Measurements from ENCODE around the gene PGBD5.
"Not testable (repeated sequence)": the region's sequence is repeated elsewhere in the genome, so short reads cannot be mapped to it uniquely, and the experiment has no call there.

Gene PGBD5, protein sequence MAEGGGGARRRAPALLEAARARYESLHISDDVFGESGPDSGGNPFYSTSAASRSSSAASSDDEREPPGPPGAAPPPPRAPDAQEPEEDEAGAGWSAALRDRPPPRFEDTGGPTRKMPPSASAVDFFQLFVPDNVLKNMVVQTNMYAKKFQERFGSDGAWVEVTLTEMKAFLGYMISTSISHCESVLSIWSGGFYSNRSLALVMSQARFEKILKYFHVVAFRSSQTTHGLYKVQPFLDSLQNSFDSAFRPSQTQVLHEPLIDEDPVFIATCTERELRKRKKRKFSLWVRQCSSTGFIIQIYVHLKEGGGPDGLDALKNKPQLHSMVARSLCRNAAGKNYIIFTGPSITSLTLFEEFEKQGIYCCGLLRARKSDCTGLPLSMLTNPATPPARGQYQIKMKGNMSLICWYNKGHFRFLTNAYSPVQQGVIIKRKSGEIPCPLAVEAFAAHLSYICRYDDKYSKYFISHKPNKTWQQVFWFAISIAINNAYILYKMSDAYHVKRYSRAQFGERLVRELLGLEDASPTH

DNA sequence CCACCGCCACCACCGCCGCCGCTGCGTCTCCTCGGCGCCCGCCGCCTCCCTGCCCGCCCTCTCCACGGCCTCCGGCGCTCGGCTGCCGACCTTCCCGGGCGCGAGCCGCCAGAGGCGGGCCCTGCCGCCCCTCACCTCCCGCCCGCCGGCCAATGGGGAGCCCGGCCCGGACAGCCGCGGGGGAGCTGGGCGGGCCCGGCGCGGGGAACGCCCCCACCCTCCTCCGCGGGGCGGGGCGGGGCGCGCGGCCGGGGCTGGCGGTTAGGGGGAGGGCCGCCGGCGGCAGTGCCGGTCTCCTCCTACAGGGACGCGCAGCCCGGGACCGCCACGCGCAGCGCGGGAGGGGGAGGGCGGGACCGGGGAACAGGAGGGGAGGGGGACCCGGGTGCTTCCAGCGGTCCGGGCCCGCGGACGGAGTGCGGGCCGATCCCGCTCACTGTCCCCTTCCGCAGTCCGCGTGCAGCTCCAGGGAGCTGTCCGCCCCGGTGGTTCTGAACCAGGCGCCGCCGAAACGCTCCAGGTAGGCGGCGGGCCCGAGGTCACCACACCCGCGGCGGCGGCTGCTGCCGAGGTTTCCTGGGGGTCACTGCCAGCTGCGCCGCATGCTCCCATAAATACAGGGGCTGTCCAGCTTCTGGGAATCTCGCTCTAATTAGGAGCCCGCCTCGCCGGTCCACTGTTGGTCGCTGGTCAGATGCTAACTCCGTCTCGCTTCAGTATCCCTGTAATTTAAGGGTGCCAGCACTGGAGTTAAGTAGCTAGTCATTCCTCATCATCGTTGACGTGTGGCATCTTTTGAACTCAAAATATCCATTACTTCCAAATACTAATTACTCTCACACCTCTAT lies at the start of gene PGBD5:
TSS of gene PGBD5 (minus strand) at position 87 of the 848 bp plus-strand sequence. CDS start 404 bp downstream, outside the sequence.
- DNase-seq: peak; percentile 61

DNA sequence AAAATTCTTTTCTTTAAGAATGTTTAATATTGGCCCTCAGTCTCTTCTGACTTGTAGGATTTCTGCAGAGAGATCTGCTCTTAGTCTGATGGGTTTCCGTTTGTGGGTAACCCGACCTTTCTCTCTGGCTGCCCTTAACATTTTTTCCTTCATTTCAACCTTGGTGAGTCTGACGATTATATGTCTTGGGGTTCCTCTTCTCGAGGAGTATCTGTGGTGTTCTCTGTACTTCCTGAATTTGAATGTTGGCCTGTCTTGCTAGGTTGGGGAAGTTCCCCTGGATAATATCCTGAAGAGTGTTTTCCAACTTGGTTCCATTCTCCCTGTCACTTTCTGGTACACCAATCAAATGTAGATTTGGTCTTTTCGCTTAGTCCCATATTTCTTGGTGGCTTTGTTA lies 48.8 kb upstream of the PGBD5 start:
- DNase-seq: not testable (repeated sequence)

DNA sequence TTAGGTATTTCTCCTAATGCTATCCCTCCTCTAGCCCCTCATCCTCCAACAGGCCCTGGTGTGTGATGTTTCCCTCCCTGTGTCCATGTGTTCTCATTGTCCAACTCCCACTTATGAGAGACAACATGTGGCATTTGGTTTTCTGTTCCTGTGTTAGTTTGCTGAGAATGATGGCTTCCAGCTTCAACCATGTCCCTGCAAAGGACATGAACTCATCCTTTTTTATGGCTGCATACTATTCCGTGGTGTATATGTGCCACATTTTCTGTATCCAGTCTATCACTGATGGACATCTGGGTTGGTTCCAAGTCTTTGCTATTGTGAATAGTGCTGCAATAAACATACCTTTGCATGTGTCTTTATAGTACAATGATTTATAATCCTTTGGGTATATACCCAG lies 44.6 kb upstream of the PGBD5 start:
- DNase-seq: not testable (repeated sequence)

DNA sequence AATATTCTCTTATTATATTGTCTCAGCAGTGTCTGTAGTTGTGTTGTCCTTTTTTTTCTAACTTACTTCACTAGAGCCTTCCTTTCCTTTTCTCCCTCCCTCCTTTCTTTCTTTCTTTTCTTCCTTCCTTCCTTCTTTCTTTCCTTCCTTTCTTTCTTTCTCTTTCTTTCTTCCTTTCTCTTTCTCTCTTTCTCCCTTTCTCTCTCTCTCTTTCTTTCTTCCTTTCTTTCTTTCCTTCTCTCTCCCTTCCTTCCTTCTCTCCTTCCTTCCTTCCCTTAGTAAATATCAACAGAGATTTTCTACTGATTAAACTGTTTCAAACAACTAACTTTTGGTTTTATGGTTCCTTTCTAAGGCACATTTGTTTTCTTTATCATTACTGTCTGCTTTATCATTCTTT lies 43.1 kb upstream of the PGBD5 start:
- DNase-seq: no peak

DNA sequence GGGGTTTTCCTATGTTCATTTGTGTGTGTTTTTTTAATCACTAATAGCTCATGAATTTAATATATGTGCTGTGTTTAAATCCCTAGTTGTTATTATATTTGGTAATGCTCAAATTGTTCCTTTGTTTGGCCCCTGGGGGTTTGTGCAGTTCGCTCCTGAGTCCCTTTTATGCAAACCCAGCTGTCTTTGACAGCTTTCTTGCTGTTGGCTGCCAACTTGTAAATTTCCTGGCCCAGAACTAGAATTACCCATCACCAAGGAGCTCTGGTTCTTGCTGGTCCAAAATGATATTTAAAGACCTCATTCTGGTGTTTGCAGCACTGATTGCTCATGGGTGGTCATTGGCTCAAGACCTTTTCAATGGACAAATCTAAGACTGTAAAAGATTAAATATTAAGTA lies 39.6 kb upstream of the PGBD5 start:
- peak; percentile 73 for DNase-seq

DNA sequence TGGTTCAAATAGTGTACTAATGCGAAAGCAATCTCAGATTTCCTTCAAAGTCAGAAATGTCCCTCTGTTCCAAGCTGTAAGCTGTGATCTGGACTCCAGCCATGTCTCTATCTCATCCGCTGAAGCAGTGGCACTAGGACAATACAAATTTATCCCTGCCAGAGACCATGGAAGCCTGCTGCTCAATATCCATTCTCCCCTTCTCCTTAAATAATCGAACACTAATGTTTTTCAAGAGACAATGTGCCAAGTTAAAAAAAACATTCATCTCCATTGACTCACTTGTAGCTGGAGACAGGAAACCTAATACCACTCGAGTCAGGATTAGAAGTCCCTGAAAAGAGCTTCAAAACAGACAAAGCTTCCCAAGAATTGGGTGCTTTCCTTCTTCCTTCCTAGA lies 38.5 kb upstream of the PGBD5 start:
- peak; percentile 76 for DNase-seq

DNA sequence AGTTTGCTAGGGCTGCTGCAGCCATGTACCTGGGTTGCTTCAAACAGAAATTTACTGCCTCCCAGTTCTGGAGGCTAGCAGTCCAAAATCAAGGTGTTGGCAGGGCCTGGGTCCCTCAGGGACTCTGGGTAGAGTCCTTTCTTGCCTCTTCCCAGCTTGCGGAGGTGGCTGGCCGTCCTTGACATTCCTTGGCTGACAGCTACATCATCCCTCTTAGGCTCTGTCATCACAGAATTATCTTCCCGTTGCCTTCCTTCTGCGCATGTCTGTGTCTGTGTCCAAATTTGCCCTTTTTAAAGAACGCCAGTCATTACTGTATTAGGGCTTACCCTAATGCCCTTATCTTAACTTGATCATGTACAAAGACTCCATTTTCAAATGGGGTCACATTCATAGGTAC lies 37.6 kb upstream of the PGBD5 start:
- DNase-seq: no peak

DNA sequence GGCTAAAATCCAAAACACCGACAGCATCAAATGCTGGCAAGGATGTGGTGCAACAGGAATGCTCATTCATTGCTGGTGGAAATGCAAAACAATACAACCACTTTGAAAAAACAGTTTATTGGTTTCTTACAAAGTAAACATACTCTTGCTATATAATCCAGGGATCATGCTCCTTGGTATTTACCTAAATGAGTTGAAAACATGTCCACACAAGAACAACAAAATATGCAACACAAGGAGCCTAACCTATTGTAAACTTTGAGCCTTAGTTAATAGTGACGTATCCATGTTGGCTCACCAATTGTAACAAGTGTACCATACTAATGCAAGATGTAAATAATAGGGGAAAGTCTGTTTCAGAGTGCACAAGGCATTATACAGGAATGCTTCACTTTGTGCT lies 37.2 kb upstream of the PGBD5 start:
- no peak for DNase-seq

DNA sequence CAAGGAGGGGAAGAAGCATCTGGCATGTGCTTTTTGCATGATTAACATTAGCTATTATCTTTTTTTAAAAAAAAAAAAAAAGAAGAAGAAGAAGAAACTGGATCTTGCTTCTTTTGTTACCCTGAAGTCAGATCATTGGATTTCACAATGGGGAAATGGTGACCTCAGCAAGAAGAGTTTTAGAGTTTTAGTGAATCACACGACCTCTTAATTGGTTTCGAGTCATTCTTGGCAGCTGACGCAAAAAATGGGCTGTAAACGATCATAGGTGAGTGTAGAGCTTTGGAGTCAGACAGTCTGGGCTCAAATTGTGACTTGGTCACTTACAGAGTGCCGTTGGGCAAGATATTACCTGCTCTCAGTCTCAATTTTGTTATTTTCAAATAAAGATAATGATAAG lies 33.3 kb upstream of the PGBD5 start:
- peak; percentile 28 for DNase-seq

DNA sequence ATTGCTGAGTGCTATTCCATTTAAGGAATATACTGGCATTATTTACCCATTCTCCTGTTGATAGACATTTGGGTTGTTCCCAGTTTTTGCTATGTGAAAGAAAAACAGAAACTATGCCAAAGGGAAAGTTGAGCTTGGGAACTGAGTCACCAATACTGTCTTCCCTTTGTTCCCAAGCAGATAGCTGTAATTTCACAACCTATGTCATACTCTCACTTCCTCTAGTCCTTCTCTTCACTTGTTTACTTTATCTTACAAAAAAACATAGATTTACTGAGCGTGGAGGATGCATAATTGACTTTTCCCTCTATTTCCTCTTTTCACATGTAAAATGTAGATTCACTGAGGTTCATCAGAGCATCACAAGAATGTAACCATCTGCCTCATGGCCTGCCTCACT lies 32.4 kb upstream of the PGBD5 start:
- DNase-seq: no peak

DNA sequence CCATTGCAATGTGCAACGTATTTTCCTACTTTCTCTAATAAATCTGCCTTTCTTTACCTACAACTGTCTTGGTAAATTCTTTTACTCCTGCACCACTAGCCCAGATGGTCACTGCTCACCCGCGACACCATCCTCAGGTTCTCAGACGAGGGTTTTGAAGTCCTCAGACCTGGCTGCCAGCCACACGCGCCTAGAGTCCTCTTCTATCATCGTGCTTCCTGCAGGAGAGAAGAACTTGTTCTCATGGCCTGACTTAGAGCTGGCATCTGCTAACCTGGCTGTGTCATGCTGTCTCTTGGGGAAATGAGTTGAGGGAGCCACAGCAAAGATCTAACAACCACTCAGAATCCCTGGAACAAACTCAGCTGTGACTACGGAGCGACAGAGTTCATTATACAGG lies 30.3 kb upstream of the PGBD5 start:
- no peak for DNase-seq

DNA sequence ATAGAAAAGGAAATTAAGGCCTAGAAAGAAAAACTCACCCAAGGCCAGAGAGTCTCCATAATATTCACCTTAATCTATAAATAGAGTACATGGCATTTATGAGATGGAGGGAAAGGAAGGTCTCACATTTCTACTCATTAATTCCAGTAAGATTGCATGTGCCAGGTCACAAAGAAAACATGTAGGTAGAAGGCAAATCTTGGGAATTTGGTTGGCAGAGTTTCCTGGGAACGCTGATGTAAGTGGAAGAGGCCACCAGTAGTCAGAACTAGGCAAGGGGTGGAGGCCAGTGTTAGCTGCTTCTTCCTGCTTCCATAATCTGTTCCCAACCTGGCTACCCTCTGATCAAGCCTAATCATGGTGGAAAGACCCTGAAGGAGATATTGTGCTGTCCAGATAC lies 29.2 kb upstream of the PGBD5 start:
- DNase-seq: no peak

DNA sequence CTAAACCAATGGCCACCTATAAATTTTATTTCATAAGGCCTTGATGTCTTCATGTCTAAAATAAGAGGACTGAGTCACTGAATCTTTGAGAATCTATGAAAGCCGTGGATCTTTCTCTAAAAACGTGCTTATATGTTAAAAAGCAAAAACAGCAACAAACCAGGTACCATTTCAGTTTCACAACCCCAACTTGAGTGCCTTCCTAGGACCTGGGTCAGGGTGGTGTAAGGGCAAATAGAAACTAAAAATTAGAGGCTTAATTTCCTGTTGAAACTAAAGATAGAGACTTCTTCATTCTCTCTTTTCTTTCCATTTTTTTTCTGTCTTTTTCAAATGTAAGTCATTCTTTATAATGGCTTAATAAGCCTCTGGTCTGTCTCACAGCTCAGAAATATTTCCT lies 27.2 kb upstream of the PGBD5 start:
- DNase-seq: no peak

DNA sequence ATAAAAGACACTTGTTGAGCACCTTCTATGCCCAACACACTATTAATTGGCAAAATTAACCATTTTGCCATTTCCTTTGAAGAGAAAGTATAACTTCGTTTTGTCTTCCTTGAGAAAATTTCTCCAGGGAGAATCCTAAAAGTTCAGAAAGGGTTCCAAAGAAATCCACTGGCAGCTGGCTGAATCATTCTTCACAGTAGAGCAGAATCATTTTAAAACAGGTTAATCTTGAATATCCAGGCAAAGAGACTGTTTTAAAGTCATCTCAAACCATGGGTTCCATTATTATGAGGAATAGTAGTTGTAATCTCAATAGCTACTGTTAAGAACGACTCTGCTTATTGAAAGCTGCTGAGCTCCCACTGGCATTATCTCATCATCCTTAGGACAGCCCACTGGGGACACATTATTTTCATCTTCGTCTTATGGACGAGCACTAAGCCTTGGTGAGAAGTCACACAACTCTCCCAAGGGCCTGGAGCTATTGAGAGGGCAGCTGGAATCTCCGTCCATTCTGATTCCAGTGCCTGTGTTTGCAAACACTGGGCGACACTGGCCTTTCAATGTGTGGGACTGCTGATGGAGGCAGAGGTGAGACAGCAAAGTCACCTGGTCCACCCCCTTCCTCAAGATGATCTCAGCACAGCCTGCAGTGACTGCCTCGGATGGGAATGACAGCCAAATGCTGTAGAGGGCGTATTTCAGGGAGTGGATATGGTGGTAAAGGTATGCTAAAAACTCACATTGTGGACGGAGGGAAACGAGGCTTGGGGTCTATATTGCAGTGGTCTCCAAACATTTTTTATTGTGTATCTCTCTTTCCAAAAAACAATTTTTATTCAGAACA lies 15.3 kb upstream of the PGBD5 start:
- DNase-seq: no peak

DNA sequence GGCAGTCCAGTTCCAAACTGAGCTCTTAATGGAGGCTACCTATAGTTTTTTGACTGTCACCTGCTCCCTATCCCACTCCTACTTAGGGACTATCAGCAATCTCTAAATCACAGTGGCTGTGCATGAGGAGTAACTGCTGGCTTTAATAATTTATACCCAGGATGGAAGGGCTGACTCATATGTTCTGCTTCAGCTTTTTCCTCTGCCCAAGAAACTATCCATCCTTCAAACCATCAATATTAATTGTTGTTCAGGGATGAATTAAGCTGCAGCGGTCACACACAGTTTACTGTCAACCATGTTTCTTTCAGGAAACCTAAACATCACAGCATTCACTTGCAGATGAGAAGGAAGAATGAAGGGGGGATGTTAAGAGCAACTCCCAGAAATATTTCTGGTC lies 9.0 kb upstream of the PGBD5 start:
- DNase-seq: no peak

DNA sequence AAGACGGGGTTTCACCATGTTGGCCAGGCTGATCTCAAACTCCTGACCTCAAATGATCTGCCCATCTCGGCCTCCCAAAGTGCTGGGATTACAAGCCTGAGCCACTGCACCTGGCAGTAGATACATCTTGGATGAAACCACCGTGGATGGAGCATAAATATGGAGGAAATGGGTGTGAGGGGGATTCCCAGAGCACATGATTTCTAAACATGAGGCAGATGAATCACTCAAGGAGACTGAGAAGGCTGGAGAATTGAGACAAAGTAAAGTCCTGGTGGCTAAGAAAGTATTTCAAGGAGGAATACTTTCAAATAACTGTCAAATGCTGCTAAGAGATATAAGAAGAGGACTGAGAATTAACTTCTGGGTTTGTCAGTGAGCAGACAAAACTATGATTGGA lies 5.4 kb upstream of the PGBD5 start:
- DNase-seq: no peak

DNA sequence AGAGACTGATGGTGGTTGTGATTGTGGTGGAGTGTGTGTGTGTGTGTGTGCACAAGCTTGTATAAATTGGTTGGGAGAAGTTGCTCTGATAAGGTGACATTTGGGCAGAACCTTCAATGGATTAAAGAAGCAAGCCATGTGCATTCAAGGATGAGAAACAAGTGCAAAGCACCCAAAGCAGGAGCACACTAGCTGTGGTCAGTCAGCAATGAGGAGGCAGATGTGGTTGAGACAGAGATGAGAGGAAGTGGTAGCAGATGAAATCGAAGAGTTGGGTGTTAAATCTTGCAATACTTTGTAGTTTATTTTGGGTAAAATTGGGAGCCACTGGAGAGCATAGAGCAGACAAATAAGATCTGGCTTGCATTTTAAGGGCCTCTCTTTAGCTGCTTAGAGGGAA lies 4.4 kb upstream of the PGBD5 start:
- no peak for DNase-seq

DNA sequence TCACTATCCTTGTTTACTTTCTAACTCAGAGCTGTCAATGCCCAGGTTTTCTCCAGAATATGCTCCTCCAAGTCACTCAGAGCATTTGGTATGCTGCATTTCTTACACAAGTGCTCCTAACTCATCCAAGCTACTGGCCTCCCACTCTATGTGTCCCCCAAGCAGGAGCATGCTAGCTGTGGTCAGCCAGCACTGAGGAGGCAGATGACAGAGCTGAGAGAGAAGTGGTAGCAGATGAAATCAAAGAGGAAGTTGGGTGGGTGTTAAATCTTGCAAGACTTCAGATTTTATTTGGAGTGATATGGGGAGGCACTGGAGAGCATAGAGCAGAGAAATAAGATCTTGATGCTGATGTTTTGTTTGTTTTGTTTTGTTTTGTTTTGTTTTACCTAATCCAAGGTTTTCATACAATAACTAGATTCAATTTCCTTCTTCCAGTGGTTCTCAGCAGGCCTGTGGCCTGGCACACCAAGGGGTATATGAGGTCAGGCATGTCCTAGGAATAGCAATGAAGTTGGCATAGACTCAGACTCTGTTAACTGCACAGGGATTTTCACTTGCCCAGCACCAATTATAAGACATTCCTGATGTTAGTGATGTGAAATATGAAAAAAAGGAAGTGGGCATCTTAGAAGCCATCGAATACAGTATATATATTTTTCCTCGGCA lies 3.1 kb upstream of the PGBD5 start:
- no peak for DNase-seq

DNA sequence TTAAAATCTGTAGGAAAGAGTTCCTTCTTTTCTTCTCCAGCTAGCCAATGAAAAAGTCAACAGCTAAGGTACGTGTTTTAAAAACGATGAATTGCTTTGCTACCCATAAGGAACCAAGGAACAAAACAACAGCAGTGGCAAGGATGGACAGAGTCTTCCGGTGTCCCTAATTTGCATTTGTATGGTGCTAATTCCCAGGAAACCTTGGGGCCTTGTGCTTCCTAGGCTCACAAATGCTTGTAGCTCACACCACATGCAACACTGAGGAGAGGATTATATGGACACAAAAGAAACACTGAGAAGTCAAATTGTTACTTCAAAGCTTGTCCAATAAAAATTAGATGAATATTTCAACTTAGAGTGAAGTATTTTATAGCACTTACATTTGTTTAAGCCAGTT lies 1.8 kb upstream of the PGBD5 start:
- no peak for DNase-seq

DNA sequence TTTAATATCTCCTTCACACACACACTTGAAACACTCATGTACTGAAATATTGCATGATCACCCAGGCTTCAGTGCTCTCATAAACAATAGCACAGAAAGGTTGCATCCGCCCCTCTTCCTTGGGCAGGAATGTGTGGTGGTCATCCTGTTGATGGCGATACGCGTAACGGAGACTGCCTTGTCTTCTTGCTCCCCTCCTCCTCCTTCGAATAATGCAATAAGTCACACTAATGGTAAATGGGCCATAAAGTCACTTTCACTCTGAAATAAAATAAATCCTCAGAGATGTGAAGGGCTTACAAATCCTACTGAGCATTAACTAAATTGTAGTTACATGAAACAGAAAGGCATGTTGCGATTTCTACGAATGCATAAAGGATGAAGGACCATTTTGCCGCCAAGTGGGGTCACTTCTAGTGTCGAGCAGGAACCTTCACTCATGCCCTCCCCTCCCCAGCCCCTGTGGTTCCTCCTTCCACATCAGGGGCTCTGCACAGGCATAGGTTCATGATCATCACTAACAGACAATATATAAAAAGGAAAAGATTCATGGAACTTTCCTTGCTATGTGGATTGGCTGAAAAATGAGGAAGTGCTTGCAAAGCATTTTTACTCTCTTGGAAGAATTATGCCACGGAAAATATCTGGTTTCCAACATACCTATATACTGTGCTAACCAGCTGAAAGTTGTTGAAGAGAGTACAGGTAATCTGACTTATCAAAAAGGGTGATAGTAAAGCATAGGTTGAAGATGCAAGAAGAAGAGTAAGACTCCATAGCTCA lies 1.2 kb upstream of the PGBD5 start:
- DNase-seq: no peak

DNA sequence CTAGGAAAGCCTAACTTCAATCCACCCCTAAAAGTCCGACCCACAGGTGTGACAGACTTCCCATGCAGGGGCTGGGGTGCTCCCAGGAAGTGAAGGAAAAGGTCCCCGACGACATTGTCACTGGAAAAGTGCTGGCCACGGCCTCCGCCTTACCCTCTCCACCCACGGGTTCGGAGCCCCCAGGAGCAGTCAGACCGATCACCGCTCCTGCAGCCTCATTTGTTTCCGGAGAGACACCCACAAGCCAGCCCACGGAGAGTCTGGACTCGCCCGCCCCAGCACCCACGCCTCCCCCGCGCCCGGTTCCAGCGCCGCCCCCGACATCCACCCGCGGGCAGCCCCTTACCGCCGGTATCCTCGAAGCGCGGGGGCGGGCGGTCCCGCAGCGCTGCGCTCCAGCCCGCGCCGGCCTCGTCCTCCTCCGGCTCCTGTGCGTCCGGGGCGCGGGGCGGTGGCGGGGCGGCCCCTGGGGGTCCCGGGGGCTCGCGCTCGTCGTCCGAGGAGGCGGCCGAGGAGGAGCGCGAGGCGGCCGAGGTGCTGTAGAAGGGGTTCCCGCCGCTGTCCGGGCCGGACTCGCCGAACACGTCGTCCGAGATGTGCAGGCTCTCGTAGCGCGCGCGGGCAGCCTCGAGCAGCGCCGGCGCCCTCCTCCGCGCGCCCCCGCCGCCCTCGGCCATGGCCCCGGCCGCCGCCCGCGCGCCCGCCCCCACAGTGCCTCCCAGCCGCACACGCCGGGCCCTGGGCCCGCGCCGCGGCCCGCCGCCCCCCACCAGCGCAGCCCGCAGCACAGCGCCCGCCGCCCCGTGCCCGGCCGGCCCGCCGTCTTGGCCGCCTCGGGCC lies 660 bp downstream of the PGBD5 start:
- DNase-seq: no peak
